GM12878 (cell line): ENCODE data around the gene CCDC200. TPM values are rescaled to one million over a fixed set of nuclear protein-coding genes. Genes with fewer than 3 reads are reported as not detected.

Source experiments
- ATAC-seq: fragments of 200-7000 bp; cut with Tn5 transposase; 3 replicates; pipeline ENCODE4 v1.9.1; 2020; ENCODE audit warnings: mild to moderate bottlenecking, moderate library complexity
- BruUV-seq: library from RNA; stranded (reverse); fragments of 400-500 nt; replicated peaks from 2 replicates; lab custom pipeline; 2021; lab: Mats Ljungman, UMichigan
- CTCF ChIA-PET: fragments of 300-600 bp; sonication (Branson Sonifier 250); formaldehyde crosslinking; extraction: SDS; loops from one replicate; lab custom pipeline; 2021; ENCODE audit warnings: inconsistent platforms; lab: Yijun Ruan, JAX
- POLR2A ChIA-PET: fragments of 350-600 bp; formaldehyde crosslinking; extraction: SDS; loops from one replicate; lab custom pipeline; 2021; ENCODE audit warnings: inconsistent platforms; lab: Charles Lee
- RAD21 ChIA-PET: fragments of 300-600 bp; sonication (Branson Sonifier 250); formaldehyde crosslinking; loops from one replicate; lab custom pipeline; 2023; ENCODE audit warnings: antibody characterized with exemption; ENCODE audit not compliant: unreplicated experiment; lab: Charles Lee
- SMC1A ChIA-PET: fragments of 300-600 bp; sonication (Branson Sonifier 250); formaldehyde crosslinking; loops from one replicate; lab custom pipeline; 2023; ENCODE audit not compliant: unreplicated experiment, uncharacterized antibody; lab: Charles Lee
- DNase-seq: peaks from one replicate; pipeline ENCODE4 v3.0.0-alpha.2; 2011; ENCODE audit warnings: low read depth, low spot score
- FAIRE-seq: peaks from 3 replicates; lab custom pipeline; 2011; peaks lifted over from hg19 to GRCh38; lab: Jason Lieb, UNC
- H2AFZ ChIP-seq: 2 replicates; pipeline ENCODE4 v1.6.0; 2011; ENCODE audit warnings: low read depth, low read length, control low read depth; ENCODE audit not compliant: control insufficient read depth
- H3K27ac ChIP-seq: 2 replicates; pipeline ENCODE4 v1.5.1; 2011; ENCODE audit warnings: control low read depth; ENCODE audit not compliant: control insufficient read depth, insufficient read depth
- H3K27me3 ChIP-seq, 2 experiments: replicated peaks in 1 of 2; 2 replicates each; pipeline versions ENCODE4 v1.6.0 to v1.6.1; 2011; ENCODE audit warnings: low read length in 1 of 2; ENCODE audit not compliant: control insufficient read depth in 2 of 2, insufficient read depth in 2 of 2
- H3K36me3 ChIP-seq, 2 experiments: 2 replicates each; pipeline ENCODE4 v1.5.1; 2011; ENCODE audit warnings: low read length in 1 of 2; ENCODE audit not compliant: control insufficient read depth in 2 of 2, insufficient read depth in 2 of 2
- H3K4me1 ChIP-seq: 2 replicates; pipeline ENCODE4 v1.6.1; 2011; ENCODE audit warnings: mild to moderate bottlenecking, low read length, moderate library complexity, mixed read lengths; ENCODE audit not compliant: control insufficient read depth, insufficient read depth
- H3K4me2 ChIP-seq: 2 replicates; pipeline ENCODE4 v1.6.0; 2011; ENCODE audit warnings: control low read depth; ENCODE audit not compliant: control insufficient read depth, insufficient read depth
- H3K4me3 ChIP-seq: fragments of 200-600 bp; sonication (generic); 2 replicates; pipeline ENCODE4 v1.5.1; 2016
- H3K79me2 ChIP-seq: 2 replicates; pipeline ENCODE4 v1.6.0; 2011; ENCODE audit warnings: low read length; ENCODE audit not compliant: control insufficient read depth, insufficient read depth
- H3K9ac ChIP-seq: 2 replicates; pipeline ENCODE4 v1.8.0; 2011; ENCODE audit warnings: low read length, control low read depth, mixed read lengths; ENCODE audit not compliant: control insufficient read depth, insufficient read depth
- H3K9me3 ChIP-seq: replicated peaks from 3 replicates; pipeline ENCODE4 v1.5.1; 2011; ENCODE audit warnings: mild to moderate bottlenecking, low read length; ENCODE audit not compliant: control insufficient read depth, insufficient read depth
- H4K20me1 ChIP-seq: 2 replicates; pipeline ENCODE4 v1.6.0; 2011; ENCODE audit not compliant: control insufficient read depth, insufficient read depth
- NR2C1 ChIP-seq: fragments of 450-650 bp; IDR thresholded peaks from 2 replicates; pipeline ENCODE4 v1.6.1; 2017; ENCODE audit warnings: antibody characterized with exemption, mild to moderate bottlenecking, moderate library complexity
- PAX5 ChIP-seq: IDR thresholded peaks from 2 replicates; pipeline ENCODE4 v1.6.1; 2011; ENCODE audit warnings: low read depth, low read length, borderline replicate concordance
- WGBS: methylation state at CpG from one replicate; pipeline ENCODE4 v1.1.6; 2016; ENCODE audit warnings: low lambda C conversion rate; ENCODE audit not compliant: insufficient replicate concordance, insufficient coverage; ENCODE audit errors: missing lambda C conversion rate; 5-methylcytosine and 5-hydroxymethylcytosine counted together
- in situ Hi-C: fragments of 300-500 bp; cut with MboI; formaldehyde crosslinking; loops from 9 replicates; pipeline ENCODE4 v1.14.3; 2018; ENCODE audit warnings: mixed read lengths
- intact Hi-C: fragments of 100-400 bp; cut with micrococcal nuclease; formaldehyde crosslinking; loops from one replicate; pipeline ENCODE4 v1.14.2; 2022; ENCODE audit not compliant: unreplicated experiment
- polyA plus RNA-seq, 11 experiments: library from polyadenylated mRNA; depleted of rRNA in 4 of 11; unstranded in 6 of 11; stranded (reverse) in 5 of 11; fragments of >200 nt; fragmentation: Nextera tagmentation in 4 of 11; fragmentation: Illumina TruSeq in 1 of 11; extraction: Ambion mirVana in 4 of 11; extraction: Trizol in 1 of 11; gene quantifications; 1 replicate in 1 of 11; 2 replicates in 10 of 11; pipeline versions ENCODE4 v1.2.1 to v1.2.3, GENCODE V29; 2011 to 2016; ENCODE audit warnings: inconsistent platforms in 2 of 11, missing spikeins in 2 of 11, low read depth in 1 of 11
- total RNA-seq, 4 experiments: library from RNA; depleted of rRNA in 3 of 4; stranded (reverse); fragments of >200 nt in 3 of 4; fragmentation: Illumina TruSeq in 1 of 4; extraction: Trizol in 1 of 4; gene quantifications; 2 replicates each; pipeline versions ENCODE4 v1.2.1 to v1.2.3, GENCODE V29; 2013 to 2021
- TF ChIP-seq, protein P1 (sequence below): fragments of 450-650 bp; formaldehyde crosslinking; IDR thresholded peaks from 2 replicates; pipeline ENCODE4 v1.4.0; 2020; ENCODE audit warnings: mild to moderate bottlenecking, moderate library complexity
- TF ChIP-seq, protein P2 (sequence below): IDR thresholded peaks from 2 replicates; pipeline ENCODE4 v1.6.1; 2012; ENCODE audit warnings: low read depth, low read length, improper control_type of control experiment
- TF ChIP-seq, protein P3 (sequence below): IDR thresholded peaks from 2 replicates; pipeline ENCODE4 v1.6.1; 2012; ENCODE audit warnings: low read depth, low read length, improper control_type of control experiment

CCDC200 gene
- total and polyA plus RNA-seq, 10 of the 15 experiments (the other 5 are each of a cell fraction or from before 2014, with no cell fraction given): 0.46 to 3.9 (median 2.7) TPM; not detected in 6

DNA sequence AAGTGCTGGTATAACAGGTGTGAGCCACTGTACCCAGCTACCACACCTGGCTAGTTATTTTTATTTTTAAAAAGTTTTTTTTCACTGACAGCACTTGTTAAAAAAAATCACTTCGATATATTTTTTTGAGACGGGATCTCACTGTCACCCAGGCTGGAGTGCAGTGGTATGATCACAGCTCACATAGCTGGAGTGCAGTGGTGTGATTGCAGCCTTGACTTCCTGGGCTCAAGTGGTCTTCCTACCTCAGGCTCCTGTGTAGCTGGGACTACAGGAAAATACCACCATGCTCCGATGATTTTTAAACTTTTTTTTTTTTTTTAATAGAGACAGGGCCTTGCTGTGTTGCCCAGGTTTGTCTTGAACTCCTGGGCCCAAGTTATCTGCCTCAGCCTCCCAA, 44.5 kb downstream of the CCDC200 start (continued):
- TF ChIP-seq, protein P1, sequence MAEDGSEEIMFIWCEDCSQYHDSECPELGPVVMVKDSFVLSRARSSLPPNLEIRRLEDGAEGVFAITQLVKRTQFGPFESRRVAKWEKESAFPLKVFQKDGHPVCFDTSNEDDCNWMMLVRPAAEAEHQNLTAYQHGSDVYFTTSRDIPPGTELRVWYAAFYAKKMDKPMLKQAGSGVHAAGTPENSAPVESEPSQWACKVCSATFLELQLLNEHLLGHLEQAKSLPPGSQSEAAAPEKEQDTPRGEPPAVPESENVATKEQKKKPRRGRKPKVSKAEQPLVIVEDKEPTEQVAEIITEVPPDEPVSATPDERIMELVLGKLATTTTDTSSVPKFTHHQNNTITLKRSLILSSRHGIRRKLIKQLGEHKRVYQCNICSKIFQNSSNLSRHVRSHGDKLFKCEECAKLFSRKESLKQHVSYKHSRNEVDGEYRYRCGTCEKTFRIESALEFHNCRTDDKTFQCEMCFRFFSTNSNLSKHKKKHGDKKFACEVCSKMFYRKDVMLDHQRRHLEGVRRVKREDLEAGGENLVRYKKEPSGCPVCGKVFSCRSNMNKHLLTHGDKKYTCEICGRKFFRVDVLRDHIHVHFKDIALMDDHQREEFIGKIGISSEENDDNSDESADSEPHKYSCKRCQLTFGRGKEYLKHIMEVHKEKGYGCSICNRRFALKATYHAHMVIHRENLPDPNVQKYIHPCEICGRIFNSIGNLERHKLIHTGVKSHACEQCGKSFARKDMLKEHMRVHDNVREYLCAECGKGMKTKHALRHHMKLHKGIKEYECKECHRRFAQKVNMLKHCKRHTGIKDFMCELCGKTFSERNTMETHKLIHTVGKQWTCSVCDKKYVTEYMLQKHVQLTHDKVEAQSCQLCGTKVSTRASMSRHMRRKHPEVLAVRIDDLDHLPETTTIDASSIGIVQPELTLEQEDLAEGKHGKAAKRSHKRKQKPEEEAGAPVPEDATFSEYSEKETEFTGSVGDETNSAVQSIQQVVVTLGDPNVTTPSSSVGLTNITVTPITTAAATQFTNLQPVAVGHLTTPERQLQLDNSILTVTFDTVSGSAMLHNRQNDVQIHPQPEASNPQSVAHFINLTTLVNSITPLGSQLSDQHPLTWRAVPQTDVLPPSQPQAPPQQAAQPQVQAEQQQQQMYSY (CRISPR knock-in tag): no peak
- TF ChIP-seq, protein P2, sequence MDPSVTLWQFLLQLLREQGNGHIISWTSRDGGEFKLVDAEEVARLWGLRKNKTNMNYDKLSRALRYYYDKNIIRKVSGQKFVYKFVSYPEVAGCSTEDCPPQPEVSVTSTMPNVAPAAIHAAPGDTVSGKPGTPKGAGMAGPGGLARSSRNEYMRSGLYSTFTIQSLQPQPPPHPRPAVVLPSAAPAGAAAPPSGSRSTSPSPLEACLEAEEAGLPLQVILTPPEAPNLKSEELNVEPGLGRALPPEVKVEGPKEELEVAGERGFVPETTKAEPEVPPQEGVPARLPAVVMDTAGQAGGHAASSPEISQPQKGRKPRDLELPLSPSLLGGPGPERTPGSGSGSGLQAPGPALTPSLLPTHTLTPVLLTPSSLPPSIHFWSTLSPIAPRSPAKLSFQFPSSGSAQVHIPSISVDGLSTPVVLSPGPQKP: no peak

DNA sequence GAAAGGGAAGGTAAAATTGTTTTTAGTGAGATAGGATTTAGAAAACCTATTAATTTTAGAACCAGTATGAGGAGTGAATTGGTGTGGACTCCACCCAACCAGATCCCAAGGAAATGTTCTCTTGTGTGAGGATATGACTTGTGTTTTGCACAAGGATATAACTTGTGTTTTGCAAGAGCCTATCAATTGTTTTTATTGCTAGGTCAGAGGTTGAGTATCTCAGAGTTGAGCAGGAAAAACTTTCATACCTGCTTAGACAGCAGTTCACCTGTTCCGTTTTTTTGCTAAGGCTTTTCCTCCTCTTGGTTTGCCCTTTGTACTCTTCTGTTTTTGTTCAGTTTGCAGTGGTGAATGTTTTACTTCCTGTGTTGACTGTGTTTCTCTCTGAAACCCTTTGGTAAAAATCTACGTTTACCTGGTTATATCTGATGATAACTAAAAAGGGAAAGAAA, 52.3 kb downstream of the CCDC200 start:
- in situ Hi-C loops (no loop called here), intact Hi-C loops (no loop called here)
- Histone ChIP-seq H2AFZ (no peak overlapping the region), H4K20me1 (no peaks in the 10 kb centered on the region), H3K9me3 (no peaks in the 10 kb centered on the region), H3K27ac (no peak overlapping the region), H3K9ac (no peak overlapping the region), H3K4me1 (no peaks in the 10 kb centered on the region), H3K4me2 (no peak overlapping the region), H3K79me2 (peaks cover 14% of the 10 kb centered on the region), H3K36me3 (no peaks in the 10 kb centered on the region; a peak in 2 of 4 replicates), H3K4me3 (no peak overlapping the region), H3K27me3 (no peaks in the 10 kb centered on the region)
- ChIA-PET SMC1A (interaction anchor here (1.0 kb wide), 1 partner anchor 24 kb away, joined by 4 read pairs; no protein-coding TSS in a partner anchor), POLR2A (interaction anchor here (0.6 to 1.0 kb wide), 2 partner anchors 24 to 540 kb away, joined by 3 read pairs; no protein-coding TSS in a partner anchor), CTCF (no interaction called here), RAD21 (no interaction called here)
- TF ChIP-seq PAX5 (no peak), NR2C1 (0 out of 2 replicates have a peak, but pooled peaks have one; percentile 15)
- TF ChIP-seq, protein P3, sequence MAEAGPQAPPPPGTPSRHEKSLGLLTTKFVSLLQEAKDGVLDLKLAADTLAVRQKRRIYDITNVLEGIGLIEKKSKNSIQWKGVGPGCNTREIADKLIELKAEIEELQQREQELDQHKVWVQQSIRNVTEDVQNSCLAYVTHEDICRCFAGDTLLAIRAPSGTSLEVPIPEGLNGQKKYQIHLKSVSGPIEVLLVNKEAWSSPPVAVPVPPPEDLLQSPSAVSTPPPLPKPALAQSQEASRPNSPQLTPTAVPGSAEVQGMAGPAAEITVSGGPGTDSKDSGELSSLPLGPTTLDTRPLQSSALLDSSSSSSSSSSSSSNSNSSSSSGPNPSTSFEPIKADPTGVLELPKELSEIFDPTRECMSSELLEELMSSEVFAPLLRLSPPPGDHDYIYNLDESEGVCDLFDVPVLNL: no peak
- no peak for ATAC-seq
- no peak for DNase-seq
- no TSS peak for BruUV-seq
- WGBS: 39% methylated on average over 2 of the region's 2 CpGs
- no peak for FAIRE-seq
